PC-9 (cell line): Measurements from ENCODE around the gene ATXN1.

Experiments used
- EZH2 ChIP-seq: fragments of 200-600 bp; sonication (generic); IDR thresholded peaks from 2 replicates; pipeline ENCODE4 v1.8.0; 2017; ENCODE audit warnings: antibody characterized with exemption, low read depth
- TF ChIP-seq, protein P1 (sequence below): fragments of 200-600 bp; sonication (generic); conservative IDR thresholded peaks from 2 replicates; pipeline ENCODE4 v1.6.1; 2017; ENCODE audit warnings: mixed run types, antibody characterized with exemption, mild to moderate bottlenecking, moderate library complexity

DNA sequence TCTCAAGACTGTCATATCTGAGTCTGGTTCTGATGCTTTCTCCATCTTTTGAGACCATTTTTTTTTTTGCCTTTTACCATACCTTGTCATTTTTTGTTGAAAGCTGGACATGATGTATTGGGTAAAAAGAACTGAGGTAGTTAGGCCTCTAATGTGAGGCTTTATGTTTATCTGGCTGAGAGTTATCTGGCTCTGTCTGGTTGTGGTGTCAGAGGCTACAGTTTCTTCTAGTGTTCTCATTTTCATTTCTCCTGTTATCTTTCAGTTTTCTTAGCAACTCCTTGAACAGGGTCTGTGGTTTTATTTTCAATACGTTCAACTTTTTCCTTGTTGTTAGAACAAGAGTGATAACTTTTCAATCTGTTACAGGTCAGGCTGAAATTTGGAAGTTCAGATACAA, 49.2 kb upstream of the ATXN1 start:
- TF ChIP-seq, protein P1, sequence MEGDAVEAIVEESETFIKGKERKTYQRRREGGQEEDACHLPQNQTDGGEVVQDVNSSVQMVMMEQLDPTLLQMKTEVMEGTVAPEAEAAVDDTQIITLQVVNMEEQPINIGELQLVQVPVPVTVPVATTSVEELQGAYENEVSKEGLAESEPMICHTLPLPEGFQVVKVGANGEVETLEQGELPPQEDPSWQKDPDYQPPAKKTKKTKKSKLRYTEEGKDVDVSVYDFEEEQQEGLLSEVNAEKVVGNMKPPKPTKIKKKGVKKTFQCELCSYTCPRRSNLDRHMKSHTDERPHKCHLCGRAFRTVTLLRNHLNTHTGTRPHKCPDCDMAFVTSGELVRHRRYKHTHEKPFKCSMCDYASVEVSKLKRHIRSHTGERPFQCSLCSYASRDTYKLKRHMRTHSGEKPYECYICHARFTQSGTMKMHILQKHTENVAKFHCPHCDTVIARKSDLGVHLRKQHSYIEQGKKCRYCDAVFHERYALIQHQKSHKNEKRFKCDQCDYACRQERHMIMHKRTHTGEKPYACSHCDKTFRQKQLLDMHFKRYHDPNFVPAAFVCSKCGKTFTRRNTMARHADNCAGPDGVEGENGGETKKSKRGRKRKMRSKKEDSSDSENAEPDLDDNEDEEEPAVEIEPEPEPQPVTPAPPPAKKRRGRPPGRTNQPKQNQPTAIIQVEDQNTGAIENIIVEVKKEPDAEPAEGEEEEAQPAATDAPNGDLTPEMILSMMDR, result no peak
- TF ChIP-seq EZH2, result no peak
